IMR-90 (cell line): ENCODE data around the gene KCNQ2.

Experiments
- MAZ ChIP-seq: IDR thresholded peaks from 2 replicates; pipeline ENCODE4 v1.6.1; 2012; ENCODE audit warnings: low read depth, mild to moderate bottlenecking, low read length, improper control_type of control experiment, moderate library complexity, borderline replicate concordance
- POLR2A ChIP-seq: IDR thresholded peaks from 2 replicates; pipeline ENCODE4 v1.6.1; 2012; ENCODE audit warnings: mild to moderate bottlenecking, low read depth, low read length
- RCOR1 ChIP-seq: IDR thresholded peaks from 2 replicates; pipeline ENCODE4 v1.6.1; 2012; ENCODE audit warnings: mild to moderate bottlenecking, low read length, improper control_type of control experiment; ENCODE audit not compliant: insufficient replicate concordance
- SMC3 ChIP-seq: fragments of 150-350 bp; IDR thresholded peaks from 2 replicates; pipeline ENCODE4 v1.6.1; 2016; ENCODE audit warnings: low read depth, mild to moderate bottlenecking, antibody characterized with exemption, low read length, moderate library complexity
- TF ChIP-seq, protein P1 (sequence below): conservative IDR thresholded peaks from 2 replicates; pipeline ENCODE4 v1.5.1; 2012; ENCODE audit warnings: mild to moderate bottlenecking, low read depth, low read length, improper control_type of control experiment
- TF ChIP-seq, protein P2 (sequence below): fragments of 150-350 bp; IDR thresholded peaks from 2 replicates; pipeline ENCODE4 v1.6.1; 2017; ENCODE audit warnings: mild to moderate bottlenecking, antibody characterized with exemption, low read length, low read depth

DNA sequence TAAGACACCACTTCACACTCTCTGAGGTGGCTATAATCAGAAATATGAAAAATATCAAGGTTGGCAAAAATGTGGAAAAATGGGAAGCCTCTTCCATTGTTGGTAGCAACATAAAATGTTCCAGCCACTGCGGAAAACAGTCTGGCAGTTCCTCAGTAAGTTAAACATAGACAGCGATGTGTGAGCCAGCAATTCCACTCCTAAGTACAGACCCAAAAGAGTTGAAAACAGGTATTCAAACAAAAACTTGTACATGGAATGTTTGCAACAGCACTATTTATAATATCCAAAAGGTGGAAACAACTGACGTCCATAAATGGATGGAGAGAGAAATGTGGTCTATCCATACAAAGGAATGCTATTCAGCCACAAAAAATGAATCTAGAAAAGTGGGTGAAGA, 40.8 kb upstream of the KCNQ2 start:
- TF ChIP-seq SMC3 (no peak), RCOR1 (no peak), MAZ (no peak), POLR2A (no peak)
- TF ChIP-seq, protein P1, sequence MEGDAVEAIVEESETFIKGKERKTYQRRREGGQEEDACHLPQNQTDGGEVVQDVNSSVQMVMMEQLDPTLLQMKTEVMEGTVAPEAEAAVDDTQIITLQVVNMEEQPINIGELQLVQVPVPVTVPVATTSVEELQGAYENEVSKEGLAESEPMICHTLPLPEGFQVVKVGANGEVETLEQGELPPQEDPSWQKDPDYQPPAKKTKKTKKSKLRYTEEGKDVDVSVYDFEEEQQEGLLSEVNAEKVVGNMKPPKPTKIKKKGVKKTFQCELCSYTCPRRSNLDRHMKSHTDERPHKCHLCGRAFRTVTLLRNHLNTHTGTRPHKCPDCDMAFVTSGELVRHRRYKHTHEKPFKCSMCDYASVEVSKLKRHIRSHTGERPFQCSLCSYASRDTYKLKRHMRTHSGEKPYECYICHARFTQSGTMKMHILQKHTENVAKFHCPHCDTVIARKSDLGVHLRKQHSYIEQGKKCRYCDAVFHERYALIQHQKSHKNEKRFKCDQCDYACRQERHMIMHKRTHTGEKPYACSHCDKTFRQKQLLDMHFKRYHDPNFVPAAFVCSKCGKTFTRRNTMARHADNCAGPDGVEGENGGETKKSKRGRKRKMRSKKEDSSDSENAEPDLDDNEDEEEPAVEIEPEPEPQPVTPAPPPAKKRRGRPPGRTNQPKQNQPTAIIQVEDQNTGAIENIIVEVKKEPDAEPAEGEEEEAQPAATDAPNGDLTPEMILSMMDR, result no peak
- TF ChIP-seq, protein P2, sequence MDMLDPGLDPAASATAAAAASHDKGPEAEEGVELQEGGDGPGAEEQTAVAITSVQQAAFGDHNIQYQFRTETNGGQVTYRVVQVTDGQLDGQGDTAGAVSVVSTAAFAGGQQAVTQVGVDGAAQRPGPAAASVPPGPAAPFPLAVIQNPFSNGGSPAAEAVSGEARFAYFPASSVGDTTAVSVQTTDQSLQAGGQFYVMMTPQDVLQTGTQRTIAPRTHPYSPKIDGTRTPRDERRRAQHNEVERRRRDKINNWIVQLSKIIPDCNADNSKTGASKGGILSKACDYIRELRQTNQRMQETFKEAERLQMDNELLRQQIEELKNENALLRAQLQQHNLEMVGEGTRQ, result no peak
